Activated gamma-delta T cell (primary cell): Measurements from ENCODE around the gene CADM3.

Experiments
- DNase-seq: peaks from one replicate; lab custom pipeline; 2025; lab: John Stamatoyannopoulos, UW

The CADM3 gene

GRCh38 chr1:159172614-159173291 is 1.3 kb downstream of the CADM3 start:
- DNase-seq = no peak

GRCh38 chr1:159173320-159173719 is 1.9 kb downstream of the CADM3 start:
- DNase-seq = no peak

- no peak for DNase-seq
Observed at GRCh38 chr1:159175571-159175970, 4.2 kb downstream of the CADM3 start.

GRCh38 chr1:159177272-159177907 is 6.0 kb downstream of the CADM3 start:
- DNase-seq = no peak

- no peak for DNase-seq
Observed at GRCh38 chr1:159179906-159180305, 8.5 kb downstream of the CADM3 start.

- DNase-seq = no peak
Observed at GRCh38 chr1:159180516-159180915, 9.1 kb downstream of the CADM3 start.

GRCh38 chr1:159181328-159182024 is 10.1 kb downstream of the CADM3 start:
- no peak for DNase-seq

- DNase-seq = no peak
Observed at GRCh38 chr1:159184201-159184600, 12.8 kb downstream of the CADM3 start.

GRCh38 chr1:159185121-159185520 is 13.7 kb downstream of the CADM3 start:
- DNase-seq = no peak

- no peak for DNase-seq
Observed at GRCh38 chr1:159187033-159187432, 15.6 kb downstream of the CADM3 start.

- no peak for DNase-seq
Observed at GRCh38 chr1:159187647-159188374, 16.4 kb downstream of the CADM3 start.

- no peak for DNase-seq
Observed at GRCh38 chr1:159188375-159188788, 17.0 kb downstream of the CADM3 start.

- DNase-seq = no peak
Observed at GRCh38 chr1:159190441-159190840, 19.0 kb downstream of the CADM3 start.

GRCh38 chr1:159196543-159196942 is 25.1 kb downstream of the CADM3 start:
- DNase-seq = no peak

- no peak for DNase-seq
Observed at GRCh38 chr1:159197561-159198557, 26.4 kb downstream of the CADM3 start.

- DNase-seq = no peak
Observed at GRCh38 chr1:159199901-159200300, 28.5 kb downstream of the CADM3 start.

GRCh38 chr1:159200769-159201168 is 29.4 kb downstream of the CADM3 start:
- no peak for DNase-seq

GRCh38 chr1:159201642-159202041 is 30.2 kb downstream of the CADM3 start:
- DNase-seq = no peak

- DNase-seq = no peak
Observed at GRCh38 chr1:159203610-159204009, 32.2 kb downstream of the CADM3 start.

- no peak for DNase-seq
Observed at GRCh38 chr1:159204161-159205141, 33.0 kb downstream of the CADM3 start, which contains the start of gene ACKR1. Gene ACKR1, plus strand, starts transcription at chr1:159204875. Its CDS starts 85 bp downstream, at chr1:159204960.
